ENCODE data around the gene SRSF8.
"Not testable (repeated sequence)": the region's sequence is repeated elsewhere in the genome, so short reads cannot be mapped to it uniquely, and the experiment has no call there.

The SRSF8 gene

DNA sequence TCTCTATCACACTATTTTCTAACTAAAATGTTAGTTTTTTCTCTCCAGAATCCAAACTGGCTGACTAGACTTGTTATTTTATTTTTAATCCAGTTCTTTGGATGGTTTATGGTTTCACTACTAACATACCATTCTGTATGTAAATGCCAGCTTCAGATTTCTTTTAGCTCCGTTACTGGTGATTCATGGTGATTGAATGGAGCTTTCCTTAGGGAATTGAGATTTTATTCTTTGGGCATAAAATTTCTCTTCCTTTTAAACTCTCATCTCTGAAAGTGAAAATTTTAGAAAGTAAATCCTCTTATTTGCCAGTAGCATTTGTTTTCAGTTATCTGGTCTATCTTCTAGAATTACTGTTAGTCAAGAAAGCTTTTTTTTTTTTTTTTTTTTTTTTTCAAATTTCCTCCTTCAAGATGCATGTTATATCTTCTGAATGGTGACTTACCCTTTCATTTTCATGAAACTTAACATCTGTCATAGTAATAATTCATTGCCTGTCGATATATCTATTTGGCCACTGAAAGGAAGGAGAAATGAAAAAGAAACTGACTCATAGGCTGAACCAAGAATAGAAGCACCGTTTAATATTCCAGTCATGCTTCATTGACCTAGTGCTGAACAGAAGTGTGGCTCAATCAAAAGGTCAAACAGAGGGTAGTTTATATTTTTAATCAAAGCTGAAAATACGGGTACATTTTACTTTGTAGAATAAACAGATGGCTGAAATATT lies 29.3 kb downstream of the SRSF8 start:
- no peak for DNase-seq (ENCODE audit: low read depth in 2 of 2)

DNA sequence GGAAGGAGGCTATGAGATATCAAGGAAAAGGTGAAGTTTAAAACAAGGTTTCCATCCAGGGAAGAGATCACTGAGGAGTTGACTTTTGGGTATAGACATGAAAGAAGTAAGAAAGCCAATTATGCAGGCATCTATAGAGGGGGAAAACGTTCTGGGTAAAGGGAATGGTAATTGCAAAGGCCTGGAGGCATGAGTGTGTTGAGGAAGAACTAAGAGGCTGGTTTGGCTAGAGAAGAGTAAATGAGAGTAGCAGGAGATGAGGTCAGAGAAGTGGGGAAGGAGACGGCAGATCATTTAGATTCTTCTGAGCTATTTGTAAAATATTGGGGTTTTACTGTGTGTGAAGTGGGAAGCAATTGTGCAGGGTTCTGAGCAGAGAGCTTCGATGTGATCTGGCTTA lies 30.5 kb downstream of the SRSF8 start:
- DNase-seq (ENCODE audit: low read depth in 2 of 2): no peak

DNA sequence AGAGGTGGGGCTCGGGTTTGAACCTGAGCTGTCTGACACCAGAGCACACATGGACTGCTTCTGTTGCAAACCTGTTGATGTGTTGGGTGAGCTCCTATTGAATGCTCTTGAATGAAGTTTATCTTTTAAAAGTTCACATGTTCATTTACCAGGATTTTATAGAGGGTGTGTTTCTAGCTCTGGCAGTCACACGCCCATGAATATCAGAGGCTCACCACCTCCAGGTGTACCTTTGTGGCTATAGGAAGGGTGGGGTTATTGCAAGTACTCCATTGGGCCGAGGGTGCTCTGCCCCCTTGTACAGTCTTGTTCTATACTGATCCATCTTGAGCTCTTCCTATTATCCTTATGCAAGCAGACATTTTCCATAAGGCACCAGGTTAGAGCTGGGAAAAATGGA lies 32.1 kb downstream of the SRSF8 start:
- DNase-seq (ENCODE audit: low read depth in 2 of 2): no peak

DNA sequence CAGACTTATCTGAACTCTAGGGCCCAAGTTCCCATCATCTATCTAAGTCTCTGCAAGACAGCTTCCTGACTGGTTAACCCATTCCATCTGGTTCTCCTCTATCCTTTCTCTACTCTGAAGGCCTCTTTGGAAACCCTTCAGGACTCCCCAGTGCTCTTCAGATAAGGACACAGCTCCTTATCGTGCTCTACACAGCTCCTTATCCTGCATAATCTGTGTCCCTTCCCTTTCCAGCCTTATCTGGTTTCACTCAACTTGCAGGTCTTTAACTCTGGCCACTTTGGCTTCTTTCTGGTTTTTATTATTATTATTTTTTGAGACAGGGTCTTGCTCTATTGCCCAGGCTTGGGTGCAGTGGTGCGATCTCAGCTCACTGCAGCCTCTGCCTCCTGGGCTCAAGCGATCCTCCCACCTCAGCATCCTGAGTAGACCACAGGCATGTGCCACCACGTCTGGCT lies 33.5 kb downstream of the SRSF8 start:
- DNase-seq (ENCODE audit: low read depth in 2 of 2): no peak

DNA sequence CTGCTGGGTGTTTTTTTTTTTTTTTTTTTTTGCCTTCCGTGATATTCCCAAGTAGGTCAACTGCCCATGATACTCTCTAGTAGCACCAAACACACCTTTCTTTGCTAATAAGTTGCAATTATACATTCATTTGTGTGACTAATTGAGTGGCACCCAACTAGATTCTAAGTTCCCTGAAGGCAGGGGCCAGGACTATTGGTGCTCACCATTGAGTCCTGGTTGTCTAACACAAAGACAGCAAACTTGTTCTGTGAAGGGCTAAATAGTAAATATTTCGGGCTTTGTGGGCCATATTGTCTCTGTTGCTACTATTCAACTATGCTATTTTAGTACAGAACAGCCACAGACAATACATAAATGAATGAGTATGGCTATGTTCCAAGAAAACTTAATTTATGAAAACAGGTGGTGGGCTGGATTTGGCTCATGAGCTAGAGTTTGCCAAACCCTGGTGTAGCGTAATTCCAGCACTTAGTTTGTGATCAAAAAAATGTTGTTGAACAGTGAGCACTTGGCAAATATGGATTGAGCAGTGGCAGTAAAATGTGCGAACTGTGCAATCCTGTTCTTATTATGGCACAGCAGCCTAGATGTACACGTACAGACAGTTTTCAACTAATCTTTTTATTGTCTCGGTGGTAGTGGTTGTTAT lies 34.3 kb downstream of the SRSF8 start:
- no peak for DNase-seq (ENCODE audit: low read depth in 2 of 2)

DNA sequence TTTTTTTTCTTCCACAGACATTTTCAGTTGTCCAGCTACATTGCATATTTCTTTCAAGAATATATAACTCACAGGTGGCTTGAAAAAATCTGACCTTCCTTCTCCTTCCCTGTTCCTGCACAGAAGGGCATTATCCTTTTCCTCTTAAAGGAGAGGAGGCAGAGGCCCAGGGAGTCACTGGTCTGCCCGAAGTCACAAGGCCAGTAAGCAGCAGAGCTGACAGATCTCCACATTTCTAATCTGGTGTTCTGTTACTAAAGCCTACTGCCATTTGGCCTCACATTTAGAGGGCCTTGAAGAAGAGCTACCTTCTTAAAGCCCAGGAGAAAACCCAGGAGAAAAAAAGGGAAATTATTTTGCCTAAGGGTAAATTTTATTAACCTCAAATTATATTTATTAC lies 35.2 kb downstream of the SRSF8 start:
- DNase-seq (ENCODE audit: low read depth in 2 of 2): no peak

DNA sequence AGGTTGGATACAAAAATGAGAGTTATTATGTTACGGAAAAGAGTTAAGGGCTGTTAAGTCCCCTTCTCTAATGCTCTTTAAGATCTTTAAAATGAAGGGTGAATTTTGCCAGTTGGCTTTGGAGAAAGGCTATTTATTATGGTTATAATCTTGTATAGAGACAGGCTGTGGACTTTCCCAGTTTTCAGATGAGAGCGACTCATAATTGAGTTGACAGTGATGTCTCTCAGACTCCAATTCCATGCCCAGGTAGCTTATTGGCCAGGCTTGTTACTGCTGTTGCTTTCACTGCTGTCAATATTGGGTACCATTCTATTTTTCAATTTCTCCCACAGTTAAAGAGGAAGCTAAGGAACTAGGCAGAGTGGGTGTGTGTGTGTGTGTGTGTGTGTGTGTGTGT lies 36.0 kb downstream of the SRSF8 start:
- DNase-seq (ENCODE audit: low read depth in 2 of 2): no peak

DNA sequence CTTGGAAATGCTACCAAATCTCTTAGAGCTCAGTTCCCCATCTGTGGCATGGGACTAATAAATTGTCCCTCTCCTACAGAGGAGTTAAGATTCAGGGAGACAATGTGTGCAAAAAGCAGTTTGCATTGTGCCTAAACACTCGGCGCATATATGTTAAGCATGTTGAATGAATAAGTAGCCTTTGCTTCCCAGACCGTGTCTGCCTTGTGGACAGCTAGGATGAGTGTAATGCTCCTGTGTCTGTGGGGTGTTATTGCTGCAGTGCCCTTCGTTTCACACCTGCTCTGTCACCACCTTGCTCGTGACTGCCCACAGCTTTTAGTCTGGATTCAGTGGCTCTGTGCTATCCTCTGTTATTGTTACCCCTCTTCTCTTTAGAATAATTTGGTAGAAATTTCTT lies 37.0 kb downstream of the SRSF8 start:
- no peak for DNase-seq (ENCODE audit: low read depth in 2 of 2)

DNA sequence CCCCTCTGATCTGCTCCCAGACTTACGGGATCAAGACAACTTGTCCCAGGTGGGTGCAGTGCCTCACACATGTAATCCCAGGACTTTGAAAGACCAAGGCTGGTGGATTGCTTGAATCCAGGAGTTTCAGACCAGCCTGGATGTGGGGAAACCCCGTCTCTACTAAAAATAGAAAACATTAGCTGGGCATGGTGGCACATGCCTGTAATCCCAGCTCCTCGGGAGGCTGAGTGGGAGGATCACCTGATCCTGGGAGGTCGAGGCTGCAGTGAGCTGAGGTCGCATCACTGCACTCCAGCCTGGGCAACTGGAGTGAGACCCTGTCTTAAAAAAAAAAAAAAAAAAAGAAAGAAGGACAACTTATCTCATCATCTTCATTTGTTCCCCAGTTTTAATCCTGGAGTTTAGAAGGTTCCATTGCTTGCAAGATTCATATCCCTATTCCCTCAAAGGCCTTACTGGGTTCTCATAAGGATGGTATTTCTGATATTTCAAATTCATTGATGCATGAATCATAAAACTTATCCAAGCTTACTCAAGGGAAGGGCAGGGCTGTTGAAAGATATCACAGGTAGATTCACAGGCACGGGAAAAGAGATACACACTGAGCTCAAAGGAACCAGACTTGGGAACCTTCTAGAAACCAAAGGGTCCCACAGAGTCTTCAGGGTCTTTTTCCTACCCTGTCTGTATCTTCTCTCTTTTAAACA lies 37.6 kb downstream of the SRSF8 start:
- no peak for DNase-seq (ENCODE audit: low read depth in 2 of 2)

DNA sequence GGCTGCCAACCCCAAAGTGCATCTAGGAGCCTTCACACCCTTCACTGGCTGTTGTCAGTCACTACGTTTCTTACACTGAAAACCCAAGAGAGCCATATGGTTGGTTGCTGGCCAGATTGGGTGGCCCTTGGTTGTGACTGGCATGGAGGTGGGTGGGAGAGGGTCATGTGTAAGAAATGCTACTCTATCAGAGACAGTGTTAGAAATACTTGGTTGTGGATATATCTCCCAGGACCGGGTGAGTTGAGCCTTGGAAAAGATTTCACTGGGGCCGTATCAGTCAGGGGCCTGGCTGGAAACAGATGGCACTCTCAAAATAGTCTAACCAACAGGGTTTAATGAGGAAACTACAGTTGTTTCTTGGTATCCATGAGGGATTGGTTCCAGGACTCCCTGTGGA lies 38.1 kb downstream of the SRSF8 start:
- DNase-seq (ENCODE audit: low read depth in 2 of 2): no peak

DNA sequence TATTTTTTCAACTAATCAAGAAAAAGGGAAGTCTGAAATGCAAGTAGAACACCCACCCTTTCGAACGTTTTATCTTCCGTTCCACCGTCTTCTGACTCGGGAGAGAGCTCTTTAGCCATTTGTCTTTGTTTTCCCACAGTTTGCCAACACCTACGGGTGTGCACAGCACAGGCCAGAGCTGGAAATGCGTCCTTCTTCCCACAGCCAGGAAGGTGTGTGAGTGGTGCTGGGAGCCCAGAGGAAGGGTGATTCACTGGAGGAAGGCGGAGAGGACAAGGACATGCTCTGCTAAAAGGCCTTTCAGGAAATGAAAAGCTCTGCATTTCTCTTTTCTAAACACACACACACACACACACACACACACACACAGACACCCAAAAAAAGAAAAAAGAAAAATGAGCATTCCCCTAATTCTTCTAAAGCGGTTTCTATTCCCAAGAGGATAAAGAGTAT lies 41.5 kb downstream of the SRSF8 start:
- no peak for DNase-seq (ENCODE audit: low read depth in 2 of 2)

DNA sequence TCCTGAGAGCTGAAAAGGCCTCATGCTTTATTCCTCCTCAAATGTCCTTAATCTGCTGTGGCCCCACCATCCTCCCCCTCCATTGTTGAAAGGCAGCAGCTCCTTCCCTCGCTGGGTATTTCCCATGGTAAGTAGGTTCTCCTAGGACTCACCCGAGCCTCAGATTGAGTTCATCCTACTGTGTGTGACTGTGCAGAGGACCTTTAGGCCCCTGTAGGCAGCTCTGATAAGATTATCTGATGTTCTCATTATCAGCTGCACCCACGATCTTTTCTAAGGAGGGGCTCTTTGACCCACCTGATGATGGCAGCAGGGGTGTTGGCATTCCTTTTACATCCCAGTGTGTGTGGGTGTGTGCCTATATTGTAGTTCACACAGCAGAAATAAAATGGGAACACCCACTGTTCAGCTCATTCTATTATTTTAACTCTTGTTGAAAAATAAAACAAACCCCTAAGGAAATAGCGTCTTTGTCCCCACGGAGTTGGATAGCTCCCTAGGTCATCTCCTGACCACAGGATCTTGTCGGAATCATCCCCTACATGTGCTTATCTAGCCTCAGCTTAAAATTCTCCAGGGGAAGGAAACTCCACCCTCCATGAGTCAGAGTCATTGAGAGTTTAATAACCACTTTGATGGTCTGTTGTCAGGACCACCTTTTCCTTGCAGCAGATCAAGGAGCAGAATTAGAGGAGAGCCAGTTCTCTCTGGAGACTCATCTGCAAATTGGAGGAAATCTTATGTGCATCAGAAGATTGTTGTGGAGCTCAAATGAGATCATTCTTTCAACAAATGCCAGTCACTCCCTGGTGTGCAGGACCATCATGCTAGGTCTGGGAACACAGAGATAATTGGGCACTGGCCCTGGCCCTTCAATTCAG lies 42.2 kb downstream of the SRSF8 start:
- DNase-seq (ENCODE audit: low read depth in 2 of 2): no peak

DNA sequence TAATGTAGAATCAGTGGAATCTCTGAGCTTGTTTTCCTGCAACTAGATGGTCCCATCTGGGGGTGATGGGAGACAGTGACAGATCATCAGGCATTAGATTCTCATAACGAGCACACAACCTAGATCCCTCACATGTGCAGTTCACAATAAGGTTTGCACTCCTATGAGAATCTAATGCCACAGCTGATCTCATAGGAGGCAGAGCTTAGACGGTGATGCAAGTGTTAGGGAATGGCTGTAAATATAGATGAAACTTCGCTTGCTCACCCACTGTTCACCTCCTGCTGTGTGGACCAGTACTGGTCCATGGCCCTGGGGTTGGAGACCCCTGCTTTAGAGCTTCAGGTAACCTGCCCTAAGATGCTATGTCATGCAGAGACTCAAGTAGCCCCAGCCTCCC lies 44.8 kb downstream of the SRSF8 start:
- DNase-seq (ENCODE audit: low read depth in 2 of 2): not testable (repeated sequence)

DNA sequence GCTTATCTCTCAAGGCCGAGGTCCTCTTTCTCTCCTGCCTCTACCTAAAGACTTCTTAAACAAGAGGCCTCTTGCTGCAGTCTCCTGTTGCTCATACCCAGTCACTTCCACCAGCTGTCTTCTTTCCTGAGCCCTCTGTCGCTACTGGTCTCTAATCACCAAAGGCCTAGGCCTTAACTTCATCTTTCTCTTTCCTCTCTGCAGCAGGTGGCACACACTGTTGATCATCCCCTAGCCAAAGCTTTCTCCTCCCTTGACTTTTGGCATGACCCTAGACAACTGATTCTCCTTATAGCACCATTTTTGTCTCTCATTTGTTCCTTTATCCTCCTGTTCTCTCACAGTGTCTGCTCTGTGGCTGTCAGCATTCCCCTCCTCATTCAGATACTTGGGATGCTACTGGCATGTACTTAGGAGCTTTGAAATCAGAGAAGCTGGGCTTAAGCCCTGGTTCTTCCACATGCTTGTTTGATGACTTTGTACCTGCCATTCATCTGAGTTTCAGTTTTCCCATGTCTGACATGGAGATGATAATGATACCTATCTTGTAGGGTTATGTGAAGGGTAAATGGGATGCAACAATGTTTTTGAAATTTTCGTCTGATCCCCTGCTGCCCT lies 45.3 kb downstream of the SRSF8 start:
- no peak for DNase-seq (ENCODE audit: low read depth in 2 of 2)

DNA sequence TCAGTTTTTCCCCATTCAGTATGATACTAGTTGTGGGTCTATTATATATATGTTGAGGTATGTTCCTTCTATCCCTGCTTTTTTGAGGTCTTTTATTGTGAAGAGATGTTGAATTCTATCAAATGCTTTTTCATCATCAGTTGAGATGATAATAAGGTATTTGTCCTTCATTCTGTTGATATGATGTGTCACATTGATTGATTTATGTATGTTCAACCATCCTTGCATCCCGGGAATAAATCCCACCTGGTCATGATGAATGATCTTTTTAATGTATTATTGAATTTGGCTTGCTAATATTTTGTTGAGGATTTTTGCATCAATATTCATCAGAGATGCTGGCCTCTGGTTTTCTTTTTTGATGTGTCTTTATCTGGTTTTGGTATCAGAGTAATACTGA lies 48.9 kb downstream of the SRSF8 start:
- no peak for DNase-seq (ENCODE audit: low read depth in 2 of 2)

DNA sequence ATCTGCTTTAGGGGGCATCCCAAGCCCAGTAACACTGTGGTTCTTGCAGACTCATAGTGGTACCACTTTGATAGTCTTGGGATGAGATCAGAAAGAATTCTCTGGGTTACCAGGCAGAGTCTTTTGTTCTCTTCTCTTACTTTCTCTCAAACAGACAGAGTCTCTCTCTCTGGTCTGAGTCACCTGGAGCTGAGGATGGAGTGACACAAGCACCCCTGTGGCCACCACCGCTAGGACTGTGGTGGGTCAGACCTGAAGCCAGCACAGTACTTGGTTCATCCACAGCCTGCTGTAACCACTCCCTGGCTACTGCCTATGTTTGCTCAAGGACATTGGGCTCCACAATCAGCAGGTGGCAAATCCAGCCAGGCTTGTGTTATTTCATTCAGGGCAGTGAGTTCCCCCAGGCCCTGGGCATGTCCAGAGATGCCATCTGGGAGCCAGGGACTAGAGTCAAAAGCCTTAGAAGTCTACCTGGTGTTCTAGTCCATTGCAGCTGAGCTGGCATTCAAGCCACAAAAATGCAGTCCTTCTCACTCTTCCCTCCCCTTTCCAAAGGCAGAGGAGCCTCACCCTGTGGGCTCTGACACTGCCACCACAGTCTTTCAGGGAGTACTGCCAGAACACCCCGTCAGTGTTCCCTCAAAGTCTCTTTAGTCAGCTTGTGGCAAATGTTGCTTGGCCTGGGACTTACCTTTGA lies 52.8 kb downstream of the SRSF8 start:
- no peak for DNase-seq (ENCODE audit: low read depth in 2 of 2)
